Spleen (tissue), 11 donors: ENCODE data around the gene RND3. TPM values are rescaled to one million over a fixed set of nuclear protein-coding genes. Genes with fewer than 3 reads are reported as not detected.

Experiments used
- DNase-seq: peaks from one replicate; pipeline ENCODE4 v3.0.0-alpha.2; 2020
- H3K27ac ChIP-seq, 8 donors: fragments of 200-600 bp; sonication (generic) in 7 of 8; 1 replicate in 4 of 8; 2 replicates in 4 of 8; pipeline versions ENCODE4 v1.5.0 to v1.8.0; 2016 to 2021; ENCODE audit warnings: inconsistent platforms in 4 of 8, mild to moderate bottlenecking in 4 of 8, moderate library complexity in 1 of 8
- H3K27me3 ChIP-seq, 7 donors: fragments of 200-600 bp; sonication (generic) in 6 of 7; replicated peaks in 1 of 7; 1 replicate in 4 of 7; 2 replicates in 3 of 7; pipeline versions ENCODE4 v1.5.0 to v1.8.0; 2016 to 2021; ENCODE audit warnings: inconsistent platforms in 3 of 7, mild to moderate bottlenecking in 1 of 7
- H3K36me3 ChIP-seq, 6 donors: fragments of 200-600 bp; sonication (generic) in 5 of 6; 1 replicate in 4 of 6; 2 replicates in 2 of 6; pipeline versions ENCODE4 v1.5.0 to v1.8.0; 2016 to 2021; ENCODE audit warnings: inconsistent platforms in 2 of 6
- H3K4me1 ChIP-seq, 6 donors: fragments of 200-600 bp; sonication (generic) in 5 of 6; 1 replicate in 3 of 6; 2 replicates in 3 of 6; pipeline versions ENCODE4 v1.5.0 to v1.8.0; 2016 to 2021; ENCODE audit warnings: inconsistent platforms in 3 of 6
- H3K4me3 ChIP-seq, 8 donors: fragments of 200-600 bp; sonication (generic) in 7 of 8; 1 replicate in 4 of 8; 2 replicates in 4 of 8; pipeline versions ENCODE4 v1.5.0 to v1.8.0; 2016 to 2021; ENCODE audit warnings: inconsistent platforms in 4 of 8, mild to moderate bottlenecking in 4 of 8, moderate library complexity in 2 of 8
- H3K9me3 ChIP-seq, 8 donors: fragments of 200-600 bp; sonication (generic) in 7 of 8; 1 replicate in 4 of 8; 2 replicates in 4 of 8; pipeline versions ENCODE4 v1.5.0 to v1.8.0; 2016 to 2021; ENCODE audit warnings: inconsistent platforms in 4 of 8
- POLR2A ChIP-seq, 3 donors: fragments of 450-650 bp; IDR thresholded peaks; one replicate each; pipeline ENCODE4 v1.5.1; 2017; ENCODE audit warnings: antibody characterized with exemption in 3 of 3, mild to moderate bottlenecking in 1 of 3
- POLR2AphosphoS5 ChIP-seq, 3 donors: sonication (generic); formaldehyde crosslinking; IDR thresholded peaks; one replicate each; pipeline ENCODE4 v1.5.1; 2017; ENCODE audit warnings: antibody characterized with exemption in 3 of 3
- WGBS, 5 donors: extraction: QIAGEN DNeasy Blood & Tissue Kit in 3 of 5; methylation state at CpG; one replicate each; pipeline versions ENCODE4 v1.1.5 to v1.1.7; 2013 to 2018; 5-methylcytosine and 5-hydroxymethylcytosine counted together
- intact Hi-C: fragments of 100-400 bp; cut with DNase I; formaldehyde crosslinking; loops from one replicate; pipeline ENCODE4 v1.15.0; 2023; ENCODE audit warnings: low total_unique reads
- polyA plus RNA-seq, 3 donors: library from polyadenylated mRNA; stranded (reverse); fragments of 200-250 nt; gene quantifications; one replicate each; pipeline ENCODE4 v1.2.1, GENCODE V29; 2013
- total RNA-seq, 7 donors: library from RNA; depleted of rRNA in 3 of 7; stranded (reverse); fragments of >200 nt in 3 of 7; fragmentation: NEBNext Ultra II Directional in 4 of 7; extraction: Animal tissue kit (Norgen Biotek cat#: 25700) in 4 of 7; gene quantifications; one replicate each; pipeline versions ENCODE4 v1.1.0 to v1.2.1, GENCODE V29; 2016 to 2021
- TF ChIP-seq, protein P1 (sequence below), 11 experiments: fragments of 200-600 bp in 7 of 11; fragments of 450-650 bp in 4 of 11; sonication (generic) in 4 of 11; IDR thresholded peaks in 8 of 11; conservative IDR thresholded peaks in 3 of 11; 1 replicate in 7 of 11; 2 replicates in 4 of 11; pipeline versions ENCODE4 v1.4.0 to v1.8.0; 2016 to 2021; ENCODE audit warnings: antibody characterized with exemption in 11 of 11, inconsistent platforms in 4 of 11, mild to moderate bottlenecking in 1 of 11
- donor health status: healthy with polysubstance abuse.
- donor health status: DM: no; HTN: no; CAD: no; lungs with moderate emphysema.
- donor health status: DM: no; HTN: no; CAD: no.
- donor health status: Bipolar disorder and iron deficiency.
- donor health status: healthy.
- donor health status: DM: no; HTN: no; CAD: no.
- donor health status: DM: yes; HTN: yes; CAD: no.

RND3 gene
- total and polyA plus RNA-seq, 10 donors: 10.3 to 97.0 (median 57.8) TPM

DNA sequence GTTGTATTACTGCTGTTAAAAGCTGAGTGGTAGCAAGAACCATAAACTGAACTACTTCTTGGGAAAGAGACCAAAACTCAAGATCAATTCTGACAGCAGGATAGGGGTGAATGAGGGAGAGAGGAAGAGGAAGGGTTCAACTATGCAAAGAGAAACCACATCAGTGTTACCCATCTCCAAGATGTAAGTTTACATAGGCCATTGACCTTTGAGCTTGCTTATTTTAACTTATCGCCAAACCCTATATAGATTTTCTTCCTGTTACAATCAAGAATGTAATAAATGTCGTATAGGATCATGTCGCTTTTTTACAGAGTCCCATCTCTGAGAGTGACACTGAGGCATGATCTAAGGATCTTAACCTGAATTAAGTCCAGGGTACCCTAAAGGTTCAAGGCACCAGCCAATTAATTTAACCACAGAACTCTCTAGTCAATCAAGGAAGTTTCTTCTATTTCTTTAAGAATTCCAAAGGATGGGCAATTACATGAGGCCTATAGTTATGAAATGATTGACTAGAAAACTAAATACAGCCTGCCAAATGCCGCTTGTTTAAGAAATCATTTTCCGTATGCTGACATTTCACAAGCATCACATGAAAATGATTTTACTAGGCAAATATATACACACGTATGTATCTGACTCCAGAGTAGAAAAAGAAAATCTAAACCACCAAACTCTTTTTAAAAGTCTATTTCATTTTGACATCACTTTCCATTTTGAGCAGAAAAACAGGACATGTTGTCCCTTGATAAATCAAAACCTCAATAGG lies 11.8 kb downstream of the RND3 start:
- intact Hi-C loops: no loop called here
- peaks cover 0 to 11% (median 0%) of the 10 kb centered on the region in 6 donors for H3K36me3 ChIP-seq
- peak overlapping the region in 6 of 8 donors; percentile 33 to 82 (median 58) for H3K27ac ChIP-seq
- DNase-seq: no peak
- TF ChIP-seq POLR2AphosphoS5 (IDR thresholded peaks at IDR 0.05): no peak
- TF ChIP-seq POLR2A (IDR thresholded peaks at IDR 0.05): no peak
- TF ChIP-seq, protein P1, sequence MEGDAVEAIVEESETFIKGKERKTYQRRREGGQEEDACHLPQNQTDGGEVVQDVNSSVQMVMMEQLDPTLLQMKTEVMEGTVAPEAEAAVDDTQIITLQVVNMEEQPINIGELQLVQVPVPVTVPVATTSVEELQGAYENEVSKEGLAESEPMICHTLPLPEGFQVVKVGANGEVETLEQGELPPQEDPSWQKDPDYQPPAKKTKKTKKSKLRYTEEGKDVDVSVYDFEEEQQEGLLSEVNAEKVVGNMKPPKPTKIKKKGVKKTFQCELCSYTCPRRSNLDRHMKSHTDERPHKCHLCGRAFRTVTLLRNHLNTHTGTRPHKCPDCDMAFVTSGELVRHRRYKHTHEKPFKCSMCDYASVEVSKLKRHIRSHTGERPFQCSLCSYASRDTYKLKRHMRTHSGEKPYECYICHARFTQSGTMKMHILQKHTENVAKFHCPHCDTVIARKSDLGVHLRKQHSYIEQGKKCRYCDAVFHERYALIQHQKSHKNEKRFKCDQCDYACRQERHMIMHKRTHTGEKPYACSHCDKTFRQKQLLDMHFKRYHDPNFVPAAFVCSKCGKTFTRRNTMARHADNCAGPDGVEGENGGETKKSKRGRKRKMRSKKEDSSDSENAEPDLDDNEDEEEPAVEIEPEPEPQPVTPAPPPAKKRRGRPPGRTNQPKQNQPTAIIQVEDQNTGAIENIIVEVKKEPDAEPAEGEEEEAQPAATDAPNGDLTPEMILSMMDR (IDR thresholded peaks at IDR 0.05 in 8 of 11, conservative IDR thresholded peaks at IDR 0.05 in 3 of 11): no peak
- WGBS, 5 donors: 75 to 86% (median 83%) methylated on average over 6 of the region's 6 CpGs
- no peak overlapping the region for H3K4me3 ChIP-seq
- no peaks in the 10 kb centered on the region for H3K9me3 ChIP-seq
- H3K4me1 ChIP-seq: peaks cover 0 to 25% (median 0%) of the 10 kb centered on the region in 6 donors
- H3K27me3 ChIP-seq: no peaks in the 10 kb centered on the region

DNA sequence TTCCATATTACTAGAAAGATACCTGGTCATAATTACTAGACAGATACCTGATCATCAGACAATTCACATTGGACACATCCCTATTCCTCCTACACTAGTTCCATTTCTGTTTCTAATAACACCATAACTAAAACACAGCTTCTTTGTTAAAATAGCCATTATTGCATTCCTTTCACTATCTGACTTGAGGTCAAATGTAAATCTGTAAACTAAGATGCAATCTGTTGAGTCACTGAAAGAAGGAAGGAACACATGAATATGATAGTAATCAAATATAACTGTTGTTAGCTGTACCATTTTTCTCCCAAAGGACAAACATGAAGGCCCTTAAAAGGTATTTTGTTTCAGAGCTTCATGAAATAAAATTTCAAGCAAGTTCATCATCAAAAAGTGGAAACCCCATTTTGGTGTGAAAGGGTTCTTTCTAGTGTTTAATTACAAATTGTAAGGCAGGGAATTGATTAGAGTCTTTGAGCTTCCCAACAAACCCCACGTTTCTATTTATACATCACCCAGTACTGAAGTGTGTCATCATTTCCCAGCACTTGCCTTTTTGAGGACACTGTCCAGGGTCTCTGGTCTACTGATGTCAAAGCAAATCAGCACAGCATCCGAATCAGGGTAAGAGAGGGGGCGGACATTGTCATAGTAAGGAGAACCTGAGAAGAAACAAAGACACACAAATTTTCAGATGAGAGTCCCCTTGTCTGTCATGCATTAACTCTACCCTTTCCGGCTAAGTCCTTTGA lies 13.0 kb downstream of the RND3 start:
- Histone ChIP-seq H3K36me3 (peaks cover 0 to 21% (median 0%) of the 10 kb centered on the region in 6 donors), H3K27me3 (no peaks in the 10 kb centered on the region), H3K4me1 (peaks cover 0 to 30% (median 0%) of the 10 kb centered on the region in 6 donors), H3K9me3 (no peaks in the 10 kb centered on the region), H3K27ac (peak overlapping the region in 6 of 8 donors; percentile 25 to 82 (median 58)), H3K4me3 (no peak overlapping the region)
- intact Hi-C loops: no loop called here
- no peak for DNase-seq
- WGBS, 5 donors: 74 to 84% (median 81%) methylated on average over 4 of the region's 4 CpGs
- TF ChIP-seq POLR2A (IDR thresholded peaks at IDR 0.05) (no peak), POLR2AphosphoS5 (IDR thresholded peaks at IDR 0.05) (no peak)
- TF ChIP-seq, protein P1 (IDR thresholded peaks at IDR 0.05 in 8 of 11, conservative IDR thresholded peaks at IDR 0.05 in 3 of 11): no peak

DNA sequence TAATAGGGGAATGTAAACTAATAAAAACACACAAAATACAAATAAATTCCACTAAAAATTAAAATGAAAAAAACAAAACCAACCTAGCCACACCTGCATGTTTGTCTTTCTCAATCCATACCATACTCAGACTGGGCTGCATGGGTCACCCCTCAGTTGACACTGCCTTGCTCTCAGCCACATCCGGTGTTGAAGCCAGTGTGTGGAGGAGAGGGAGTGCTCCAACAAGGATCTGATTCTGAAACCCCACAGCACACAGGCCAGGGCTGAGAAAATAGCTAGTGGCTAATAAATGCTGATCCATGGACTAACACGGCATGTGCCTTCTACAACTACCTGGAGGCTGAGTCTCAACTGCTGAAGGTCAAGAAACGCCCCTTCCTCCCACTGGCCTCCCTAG lies 13.7 kb downstream of the RND3 start:
- Histone ChIP-seq H3K27ac (peak overlapping the region in 5 of 8 donors; percentile 38 to 82 (median 62)), H3K27me3 (no peaks in the 10 kb centered on the region), H3K36me3 (peaks cover 0 to 26% (median 0%) of the 10 kb centered on the region in 6 donors), H3K9me3 (no peaks in the 10 kb centered on the region), H3K4me1 (peaks cover 0 to 35% (median 0%) of the 10 kb centered on the region in 6 donors), H3K4me3 (no peak overlapping the region)
- no peak for TF ChIP-seq POLR2A (IDR thresholded peaks at IDR 0.05)
- TF ChIP-seq, protein P1 (IDR thresholded peaks at IDR 0.05 in 8 of 11, conservative IDR thresholded peaks at IDR 0.05 in 3 of 11): no peak
- no peak for TF ChIP-seq POLR2AphosphoS5 (IDR thresholded peaks at IDR 0.05)
- WGBS, 5 donors: 66 to 76% (median 73%) methylated on average over 3 of the region's 3 CpGs
- intact Hi-C loops: no loop called here
- DNase-seq: no peak

DNA sequence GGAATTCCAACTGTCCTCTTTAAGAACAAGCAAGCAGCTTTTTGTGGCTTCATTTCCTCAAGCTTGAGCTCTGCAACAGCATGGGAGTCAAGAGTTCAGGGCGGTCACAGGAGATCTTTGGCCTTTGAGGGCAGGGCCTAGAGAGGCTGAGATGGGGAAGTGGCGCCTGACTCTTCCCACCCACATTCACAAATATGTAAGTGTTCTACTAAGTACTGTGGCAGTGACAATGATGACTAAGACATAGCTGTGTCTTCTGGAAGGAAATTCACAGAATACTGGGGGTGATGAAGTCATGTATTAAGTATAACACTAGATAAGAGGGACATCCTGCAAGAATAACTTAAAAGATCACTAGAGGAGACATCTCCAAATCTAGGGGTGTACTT lies 15.0 kb downstream of the RND3 start:
- no peak for DNase-seq
- peak overlapping the region in 5 of 8 donors; percentile 38 to 82 (median 62) for H3K27ac ChIP-seq
- no peaks in the 10 kb centered on the region for H3K27me3 ChIP-seq
- TF ChIP-seq POLR2AphosphoS5 (IDR thresholded peaks at IDR 0.05) (peak; percentile 18 to 85 (median 56)), POLR2A (IDR thresholded peaks at IDR 0.05) (no peak)
- H3K9me3 ChIP-seq: no peaks in the 10 kb centered on the region
- peaks cover 0 to 26% (median 0%) of the 10 kb centered on the region in 6 donors for H3K36me3 ChIP-seq
- intact Hi-C loops: no loop called here
- H3K4me3 ChIP-seq: no peak overlapping the region
- peaks cover 0 to 34% (median 0%) of the 10 kb centered on the region in 6 donors for H3K4me1 ChIP-seq
- 56 to 84% (median 75%) methylated on average over 2 of the region's 2 CpGs for WGBS, 5 donors
